ENCODE measurements around the gene MARCHF3. TPM values are rescaled to one million over a fixed set of nuclear protein-coding genes. Genes with fewer than 3 reads are reported as not detected.

The MARCHF3 gene
- total RNA-seq, 1 experiment from 2014 or later: 0.61 TPM

DNA sequence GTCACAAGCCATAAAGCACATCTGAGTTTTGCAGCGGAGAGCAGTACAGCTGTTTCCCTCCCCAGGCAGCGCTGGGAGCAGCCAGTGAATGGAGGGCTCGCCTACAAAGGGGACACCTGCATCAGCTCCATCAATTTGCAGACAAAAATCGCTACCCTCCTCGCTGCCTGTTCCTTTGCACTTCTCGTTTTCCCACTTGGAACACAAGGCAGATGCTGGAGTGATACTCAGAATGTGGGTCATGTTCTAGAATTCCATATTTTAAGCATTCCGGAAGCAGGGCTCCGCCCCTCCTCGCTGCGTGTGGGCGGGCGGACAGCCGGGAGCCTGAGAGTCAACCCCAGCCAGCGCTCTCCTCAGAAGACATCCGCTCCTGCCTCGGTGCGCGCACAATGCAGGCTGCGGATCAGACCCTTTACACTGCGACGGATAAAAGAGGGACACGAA lies 161.3 kb downstream of the MARCHF3 start:
- intact Hi-C loops (cut with micrococcal nuclease; ENCODE audit: unreplicated experiment): no loop called here
- Mint-ChIP-seq H3K27me3 (ENCODE audit: insufficient read depth, unreplicated experiment) (no peaks in the 10 kb centered on the region), H3K36me3 (ENCODE audit: insufficient read depth, unreplicated experiment) (peaks cover 6% of the 10 kb centered on the region), H3K9me3 (ENCODE audit: unreplicated experiment) (no peaks in the 10 kb centered on the region), H3K4me3 (ENCODE audit: unreplicated experiment) (no peak overlapping the region), H3K4me1 (ENCODE audit: low read depth, unreplicated experiment) (no peaks in the 10 kb centered on the region), H3K27ac (ENCODE audit: unreplicated experiment) (no peak overlapping the region)
- Histone ChIP-seq H3K36me3 (ENCODE audit: control insufficient read depth, insufficient read depth, low read length) (no peaks in the 10 kb centered on the region), H3K4me1 (no peaks in the 10 kb centered on the region), H3K4me3 (ENCODE audit: low read depth, low read length) (no peak overlapping the region), H3K9me3 (no peaks in the 10 kb centered on the region), H3K27me3 (replicated peaks; ENCODE audit: control insufficient read depth, insufficient read depth, low read length) (no peaks in the 10 kb centered on the region)
- TF ChIP-seq, protein P1, sequence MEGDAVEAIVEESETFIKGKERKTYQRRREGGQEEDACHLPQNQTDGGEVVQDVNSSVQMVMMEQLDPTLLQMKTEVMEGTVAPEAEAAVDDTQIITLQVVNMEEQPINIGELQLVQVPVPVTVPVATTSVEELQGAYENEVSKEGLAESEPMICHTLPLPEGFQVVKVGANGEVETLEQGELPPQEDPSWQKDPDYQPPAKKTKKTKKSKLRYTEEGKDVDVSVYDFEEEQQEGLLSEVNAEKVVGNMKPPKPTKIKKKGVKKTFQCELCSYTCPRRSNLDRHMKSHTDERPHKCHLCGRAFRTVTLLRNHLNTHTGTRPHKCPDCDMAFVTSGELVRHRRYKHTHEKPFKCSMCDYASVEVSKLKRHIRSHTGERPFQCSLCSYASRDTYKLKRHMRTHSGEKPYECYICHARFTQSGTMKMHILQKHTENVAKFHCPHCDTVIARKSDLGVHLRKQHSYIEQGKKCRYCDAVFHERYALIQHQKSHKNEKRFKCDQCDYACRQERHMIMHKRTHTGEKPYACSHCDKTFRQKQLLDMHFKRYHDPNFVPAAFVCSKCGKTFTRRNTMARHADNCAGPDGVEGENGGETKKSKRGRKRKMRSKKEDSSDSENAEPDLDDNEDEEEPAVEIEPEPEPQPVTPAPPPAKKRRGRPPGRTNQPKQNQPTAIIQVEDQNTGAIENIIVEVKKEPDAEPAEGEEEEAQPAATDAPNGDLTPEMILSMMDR (IDR thresholded peaks at IDR 0.05; ENCODE audit: insufficient read depth in 1 of 2, low read depth in 1 of 2, low read length in 1 of 2, severe bottlenecking in 1 of 2, unreplicated experiment in 1 of 2): no peak
- ChIA-PET POLR2A (no interaction called here), CTCF (no interaction called here)
- no peak for DNase-seq
- BruUV-seq (replicated peaks): no TSS peak

- no peak overlapping the region for H3K27ac Mint-ChIP-seq (ENCODE audit: unreplicated experiment)
- Histone ChIP-seq H3K9me3 (no peaks in the 10 kb centered on the region), H3K27me3 (replicated peaks; ENCODE audit: control insufficient read depth, insufficient read depth, low read length) (no peaks in the 10 kb centered on the region), H3K4me1 (no peaks in the 10 kb centered on the region), H3K36me3 (ENCODE audit: control insufficient read depth, insufficient read depth, low read length) (no peaks in the 10 kb centered on the region), H3K4me3 (ENCODE audit: low read depth, low read length) (no peak overlapping the region)
- H3K9me3 Mint-ChIP-seq (ENCODE audit: unreplicated experiment): no peaks in the 10 kb centered on the region
- intact Hi-C loops (cut with micrococcal nuclease; ENCODE audit: unreplicated experiment): no loop called here
- no peaks in the 10 kb centered on the region for H3K27me3 Mint-ChIP-seq (ENCODE audit: insufficient read depth, unreplicated experiment)
- DNase-seq: no peak
- CTCF ChIA-PET: no interaction called here
- TF ChIP-seq, protein P1 (IDR thresholded peaks at IDR 0.05; ENCODE audit: insufficient read depth in 1 of 2, low read depth in 1 of 2, low read length in 1 of 2, severe bottlenecking in 1 of 2, unreplicated experiment in 1 of 2): no peak
- H3K4me1 Mint-ChIP-seq (ENCODE audit: low read depth, unreplicated experiment): no peaks in the 10 kb centered on the region
- BruUV-seq (replicated peaks): no TSS peak
- POLR2A ChIA-PET: no interaction called here
- peaks cover 6% of the 10 kb centered on the region for H3K36me3 Mint-ChIP-seq (ENCODE audit: insufficient read depth, unreplicated experiment)
- H3K4me3 Mint-ChIP-seq (ENCODE audit: unreplicated experiment): no peak overlapping the region
Measured at GRCh38 chr5:126868338-126869004, 161.9 kb downstream of the MARCHF3 start.

- H3K36me3 ChIP-seq (ENCODE audit: control insufficient read depth, insufficient read depth, low read length): no peaks in the 10 kb centered on the region
- Mint-ChIP-seq H3K4me1 (ENCODE audit: low read depth, unreplicated experiment) (no peaks in the 10 kb centered on the region), H3K27me3 (ENCODE audit: insufficient read depth, unreplicated experiment) (no peaks in the 10 kb centered on the region), H3K36me3 (ENCODE audit: insufficient read depth, unreplicated experiment) (peaks cover 6% of the 10 kb centered on the region), H3K4me3 (ENCODE audit: unreplicated experiment) (no peak overlapping the region), H3K27ac (ENCODE audit: unreplicated experiment) (no peak overlapping the region), H3K9me3 (ENCODE audit: unreplicated experiment) (no peaks in the 10 kb centered on the region)
- CTCF ChIA-PET: no interaction called here
- H3K9me3 ChIP-seq: no peaks in the 10 kb centered on the region
- BruUV-seq (replicated peaks): no TSS peak
- H3K4me3 ChIP-seq (ENCODE audit: low read depth, low read length): no peak overlapping the region
- TF ChIP-seq, protein P1 (IDR thresholded peaks at IDR 0.05; ENCODE audit: insufficient read depth in 1 of 2, low read depth in 1 of 2, low read length in 1 of 2, severe bottlenecking in 1 of 2, unreplicated experiment in 1 of 2): no peak
- DNase-seq: no peak
- no peaks in the 10 kb centered on the region for H3K4me1 ChIP-seq
- H3K27me3 ChIP-seq (replicated peaks; ENCODE audit: control insufficient read depth, insufficient read depth, low read length): no peaks in the 10 kb centered on the region
- POLR2A ChIA-PET: no interaction called here
- intact Hi-C loops (cut with micrococcal nuclease; ENCODE audit: unreplicated experiment): no loop called here
Measured at GRCh38 chr5:126866851-126867636, 163.3 kb downstream of the MARCHF3 start.
